Umbilical cord (tissue), 2 donors: ENCODE results near the gene MSI2. TPM values are rescaled to one million over a fixed set of nuclear protein-coding genes. Genes with fewer than 3 reads are reported as not detected.

ENCODE experiments used
- DNase-seq: peaks from one replicate; pipeline ENCODE4 v3.0.0-alpha.2; 2015; ENCODE audit warnings: low spot score
- total RNA-seq: library from RNA; depleted of rRNA; stranded (reverse); fragments of >200 nt; gene quantifications from one replicate; pipeline ENCODE4 v1.2.3, GENCODE V29; 2014; ENCODE audit warnings: low replicate concordance; ENCODE audit not compliant: insufficient read depth

Gene MSI2
- total RNA-seq, 1 donor from 2014 or later: 62.6 TPM

- no peak for DNase-seq
These were observed 10.1 kb upstream of the MSI2 start for GRCh38 chr17:57246257-57246656.

DNA sequence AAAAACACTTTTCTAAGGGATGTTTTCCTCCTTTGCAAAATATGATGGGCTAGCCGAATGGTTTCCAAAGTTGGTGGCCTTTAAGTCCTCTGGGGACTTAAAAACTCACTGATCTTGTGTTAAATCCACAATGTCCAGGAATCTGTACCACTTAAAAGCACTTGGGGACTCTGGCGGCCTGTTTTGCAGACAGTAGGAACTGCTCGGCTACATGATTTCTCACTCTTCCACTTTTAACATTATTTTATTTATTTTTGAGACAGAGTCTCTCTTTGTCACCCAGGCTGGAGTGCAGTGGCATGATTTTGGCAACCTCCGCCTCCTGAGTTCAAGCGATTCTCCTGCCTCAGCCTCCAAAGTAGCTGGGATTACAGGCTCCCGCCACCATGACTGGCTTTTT lies 9.1 kb upstream of the MSI2 start:
- no peak for DNase-seq

DNA sequence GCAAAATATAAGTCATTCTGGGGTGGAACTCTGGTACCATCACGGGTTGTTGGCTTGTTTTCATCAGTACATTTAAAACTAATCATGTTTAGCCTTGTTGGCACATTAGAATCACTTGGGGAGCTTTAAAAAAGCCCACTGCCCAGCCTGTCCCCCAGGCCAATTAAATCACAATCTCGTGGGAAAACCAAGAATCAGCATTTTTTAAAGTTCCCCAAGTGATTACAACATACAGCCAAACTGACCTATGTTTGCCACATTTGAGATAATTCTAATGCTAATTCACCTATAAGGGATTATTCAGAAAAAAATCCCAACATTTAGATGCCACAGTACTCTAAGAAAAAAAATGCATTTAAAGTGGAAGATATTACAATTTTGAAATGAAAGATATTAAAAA lies 8.4 kb upstream of the MSI2 start:
- DNase-seq: no peak

GRCh38 chr17:57249520-57249919 lies 6.8 kb upstream of the MSI2 start:
- no peak for DNase-seq

- no peak for DNase-seq
These were observed 5.0 kb upstream of the MSI2 start for GRCh38 chr17:57251211-57251787.

- no peak for DNase-seq
These were observed 2.8 kb upstream of the MSI2 start for GRCh38 chr17:57253362-57254065.

DNA sequence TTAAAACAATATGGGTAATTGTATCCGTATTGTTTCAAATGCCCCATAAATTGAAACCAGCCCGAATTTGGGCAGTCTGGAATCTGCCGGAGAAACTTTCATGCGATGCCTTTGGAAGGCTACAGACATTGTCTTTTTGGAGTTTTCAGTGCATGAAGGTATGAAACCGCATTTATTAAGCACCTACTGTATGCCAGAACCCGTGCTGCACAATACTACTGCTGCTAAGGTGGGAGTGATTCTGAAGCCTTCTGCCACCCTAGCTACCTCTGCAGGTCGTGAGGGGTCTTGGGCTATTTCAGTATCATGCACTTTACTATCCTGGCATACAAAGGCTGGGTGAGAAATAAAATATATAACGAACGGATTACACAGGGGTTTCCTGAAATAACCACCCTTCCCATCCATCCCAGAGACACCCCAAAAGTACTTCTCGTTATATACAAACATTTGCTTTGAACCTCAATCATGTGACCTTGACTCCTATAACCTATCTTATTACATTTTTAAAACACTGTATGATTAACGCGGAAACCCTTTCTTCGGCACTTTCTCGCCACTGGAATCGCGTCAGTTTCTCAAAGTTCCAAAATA lies 1.0 kb upstream of the MSI2 start:
- DNase-seq: no peak

- DNase-seq: peak; percentile 33
These were observed 387 bp downstream of the MSI2 start for GRCh38 chr17:57256708-57257112.

- DNase-seq: peak; percentile 15
These were observed 1.0 kb downstream of the MSI2 start for GRCh38 chr17:57257195-57257894.

- peak; percentile 32 for DNase-seq
These were observed 1.9 kb downstream of the MSI2 start for GRCh38 chr17:57257895-57258851.

DNA sequence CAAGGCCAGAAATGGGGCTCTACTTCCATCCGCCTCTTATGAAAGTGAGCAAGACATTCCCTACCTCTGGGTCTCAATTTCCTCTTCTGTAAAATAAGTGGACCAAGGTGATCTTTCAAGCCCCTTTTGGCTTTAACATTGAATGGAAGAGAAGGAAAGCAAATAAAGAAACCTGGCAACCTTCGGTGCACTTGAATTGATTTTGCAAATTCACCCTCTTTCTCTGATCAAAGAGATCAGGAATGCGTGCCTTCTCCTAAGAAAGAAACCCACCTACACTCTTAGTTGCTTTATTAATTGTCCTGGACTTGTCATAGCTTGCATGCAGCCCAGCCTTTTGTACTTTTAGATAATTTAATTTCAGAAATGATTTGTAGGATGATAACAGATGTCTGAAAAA lies 3.0 kb downstream of the MSI2 start:
- no peak for DNase-seq

- DNase-seq: no peak
These were observed 3.5 kb downstream of the MSI2 start for GRCh38 chr17:57259817-57260216.

- DNase-seq: no peak
These were observed 4.2 kb downstream of the MSI2 start for GRCh38 chr17:57260325-57261083.

GRCh38 chr17:57261084-57261461 lies 4.8 kb downstream of the MSI2 start:
- no peak for DNase-seq

GRCh38 chr17:57262557-57262956 lies 6.2 kb downstream of the MSI2 start:
- no peak for DNase-seq

- no peak for DNase-seq
These were observed 7.9 kb downstream of the MSI2 start for GRCh38 chr17:57264250-57264649.

DNA sequence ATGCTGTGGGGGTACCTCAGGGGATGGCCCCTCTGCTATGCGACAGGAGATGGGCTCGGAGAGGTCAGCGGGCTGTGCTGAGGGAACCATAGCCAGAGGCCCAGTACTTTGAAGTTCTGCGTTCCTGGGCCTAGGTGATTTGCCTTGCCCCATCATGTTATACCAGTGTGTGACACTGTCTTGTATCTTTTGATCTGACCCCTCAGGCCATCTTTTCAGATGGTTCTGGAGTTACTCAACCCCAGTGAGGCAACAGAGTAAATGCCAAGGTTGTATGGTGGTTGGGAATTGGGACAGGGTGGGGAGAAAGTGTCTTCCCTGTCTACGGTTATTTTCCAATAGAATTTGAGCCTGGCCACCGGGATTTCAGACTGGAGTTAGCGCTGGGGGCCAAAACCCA lies 8.5 kb downstream of the MSI2 start:
- DNase-seq: no peak

GRCh38 chr17:57266902-57267311 lies 10.6 kb downstream of the MSI2 start:
- DNase-seq: no peak

DNA sequence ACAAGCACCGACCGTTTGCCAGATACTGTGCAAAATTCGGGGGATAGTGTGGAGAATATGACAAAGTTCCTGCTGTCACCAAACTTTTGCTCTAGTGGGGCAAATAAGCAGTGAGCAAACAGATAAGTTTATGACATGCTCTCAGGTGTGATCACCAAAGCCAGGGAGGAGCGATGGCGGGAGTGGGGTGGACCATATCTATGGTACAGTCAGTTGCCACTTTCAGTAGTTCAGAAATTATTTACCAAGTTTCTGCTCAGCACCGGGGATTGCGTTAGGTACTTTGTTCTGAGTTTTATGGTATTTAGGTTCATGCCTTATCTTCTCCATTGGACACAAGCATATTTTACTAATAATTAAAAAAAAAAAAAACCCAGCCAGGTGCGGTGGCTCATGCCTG lies 11.9 kb downstream of the MSI2 start:
- no peak for DNase-seq

DNA sequence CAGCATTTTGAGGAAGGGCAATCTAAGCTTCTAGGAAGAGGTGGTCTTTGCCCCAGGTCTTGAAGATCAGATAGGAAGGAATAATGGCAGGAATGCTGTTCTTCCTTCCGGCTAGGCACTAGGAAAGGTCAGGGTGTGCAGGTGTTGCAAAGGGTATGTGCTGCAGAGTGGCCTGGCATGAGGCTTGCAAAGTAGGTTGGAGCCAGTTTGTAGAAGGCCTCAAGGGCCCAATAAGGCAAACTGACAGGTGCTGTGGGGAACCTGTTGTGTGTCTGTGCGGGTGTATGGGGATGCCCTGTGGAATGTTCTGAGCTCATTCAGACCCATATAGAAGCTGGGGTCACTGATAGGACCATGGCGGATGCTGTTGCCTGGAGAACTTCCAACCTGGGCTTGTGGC lies 12.7 kb downstream of the MSI2 start:
- DNase-seq: no peak
